IMR-90 (cell line): ENCODE data around the gene ZNF775. TPM values are rescaled to one million over a fixed set of nuclear protein-coding genes. Genes with fewer than 3 reads are reported as not detected.

ENCODE experiments used
- ATAC-seq: fragments of 200-7000 bp; cut with Tn5 transposase; 2 replicates; pipeline ENCODE4 v1.9.1; 2020; ENCODE audit warnings: low read depth, mild to moderate bottlenecking, moderate library complexity
- BruUV-seq: library from RNA; stranded (reverse); fragments of 400-500 nt; replicated peaks from 2 replicates; lab custom pipeline; 2021; lab: Mats Ljungman, UMichigan
- CTCF ChIA-PET: fragments of 300-600 bp; formaldehyde crosslinking; extraction: SDS; loops from one replicate; lab custom pipeline; 2021; ENCODE audit warnings: antibody characterized with exemption; lab: Yijun Ruan, JAX
- POLR2A ChIA-PET: fragments of 300-600 bp; sonication (Branson Sonifier 250); formaldehyde crosslinking; loops from one replicate; lab custom pipeline; 2022; ENCODE audit warnings: antibody characterized with exemption; ENCODE audit not compliant: unreplicated experiment; lab: Charles Lee
- DNase-seq: peaks from one replicate; pipeline ENCODE4 v3.0.0; 2013
- H2AFZ ChIP-seq: replicated peaks from 2 replicates; pipeline ENCODE3; 2013; ENCODE audit warnings: low read length, mild to moderate bottlenecking; ENCODE audit not compliant: poor library complexity
- H2AK5ac ChIP-seq: 2 replicates; pipeline ENCODE4 v1.6.1; 2013; ENCODE audit warnings: low read depth, low read length, inconsistent platforms
- H2AK9ac ChIP-seq: replicated peaks from 2 replicates; pipeline ENCODE3; 2013; ENCODE audit warnings: mild to moderate bottlenecking, low read depth, low read length, moderate library complexity; ENCODE audit not compliant: poor library complexity
- H2BK120ac ChIP-seq: 2 replicates; pipeline ENCODE4 v1.6.1; 2013; ENCODE audit warnings: low read depth, low read length, inconsistent platforms
- H2BK15ac ChIP-seq: 3 replicates; pipeline ENCODE4 v1.6.1; 2013; ENCODE audit warnings: low read depth, low read length, inconsistent platforms
- H2BK20ac ChIP-seq: 2 replicates; pipeline ENCODE4 v1.6.1; 2013; ENCODE audit warnings: low read depth, mild to moderate bottlenecking, inconsistent platforms, low read length, moderate library complexity
- H2BK5ac ChIP-seq: 2 replicates; pipeline ENCODE4 v1.6.1; 2013; ENCODE audit warnings: mild to moderate bottlenecking, low read depth, low read length, inconsistent platforms; ENCODE audit not compliant: poor library complexity, severe bottlenecking
- H3K14ac ChIP-seq: replicated peaks from 2 replicates; pipeline ENCODE4 v1.6.1; 2013; ENCODE audit warnings: low read depth, low read length, inconsistent platforms
- H3K18ac ChIP-seq: 2 replicates; pipeline ENCODE4 v1.6.1; 2013; ENCODE audit warnings: low read depth, low read length, control low read depth
- H3K23ac ChIP-seq: 2 replicates; pipeline ENCODE4 v1.6.1; 2013; ENCODE audit warnings: low read depth, low read length, inconsistent platforms
- H3K27ac ChIP-seq: 2 replicates; pipeline ENCODE4 v1.5.1; 2013; ENCODE audit warnings: mild to moderate bottlenecking, control low read depth, low read length; ENCODE audit not compliant: insufficient read depth
- H3K27me3 ChIP-seq: 2 replicates; pipeline ENCODE4 v1.6.1; 2013; ENCODE audit warnings: low read length; ENCODE audit not compliant: control insufficient read depth, insufficient read depth
- H3K36me3 ChIP-seq: 2 replicates; pipeline ENCODE4 v1.6.1; 2013; ENCODE audit warnings: low read length, mixed read lengths; ENCODE audit not compliant: control insufficient read depth, insufficient read depth
- H3K4ac ChIP-seq: 2 replicates; pipeline ENCODE4 v1.6.1; 2013; ENCODE audit warnings: low read depth, low read length, inconsistent platforms
- H3K4me1 ChIP-seq: 2 replicates; pipeline ENCODE4 v1.6.1; 2013; ENCODE audit warnings: low read length, mixed read lengths; ENCODE audit not compliant: control insufficient read depth, insufficient read depth
- H3K4me2 ChIP-seq: 2 replicates; pipeline ENCODE4 v1.6.1; 2013; ENCODE audit warnings: low read depth, mild to moderate bottlenecking, control low read depth, low read length, moderate library complexity
- H3K4me3 ChIP-seq: 2 replicates; pipeline ENCODE4 v1.5.1; 2013; ENCODE audit warnings: low read depth, mild to moderate bottlenecking, control low read depth, low read length, moderate library complexity; ENCODE audit not compliant: insufficient read depth
- H3K56ac ChIP-seq: 2 replicates; pipeline ENCODE4 v1.6.1; 2013; ENCODE audit warnings: low read length, inconsistent platforms; ENCODE audit not compliant: insufficient read depth; ENCODE audit errors: extremely low read depth
- H3K79me1 ChIP-seq, 2 experiments: 2 replicates each; pipeline ENCODE4 v1.6.1; 2013; ENCODE audit warnings: low read length in 2 of 2, inconsistent platforms in 1 of 2, low read depth in 1 of 2
- H3K9ac ChIP-seq: 2 replicates; pipeline ENCODE4 v1.6.1; 2013; ENCODE audit warnings: low read depth, low read length, control low read depth
- H3K9me1 ChIP-seq: 2 replicates; pipeline ENCODE4 v1.6.1; 2013; ENCODE audit warnings: low read length, inconsistent platforms; ENCODE audit not compliant: insufficient read depth
- H3K9me3 ChIP-seq: 2 replicates; pipeline ENCODE4 v1.6.1; 2013; ENCODE audit warnings: low read length; ENCODE audit not compliant: control insufficient read depth, insufficient read depth
- H4K20me1 ChIP-seq: 2 replicates; pipeline ENCODE4 v1.6.1; 2013; ENCODE audit warnings: low read length, inconsistent platforms; ENCODE audit not compliant: insufficient read depth
- H4K5ac ChIP-seq: 2 replicates; pipeline ENCODE4 v1.6.1; 2013; ENCODE audit warnings: mild to moderate bottlenecking, low read depth, low read length, control low read depth
- H4K8ac ChIP-seq, 2 experiments: 2 replicates each; pipeline ENCODE4 v1.6.1; 2013; ENCODE audit warnings: low read depth in 2 of 2, low read length in 2 of 2, control low read depth in 1 of 2, inconsistent platforms in 1 of 2
- H4K91ac ChIP-seq: 2 replicates; pipeline ENCODE4 v1.6.1; 2013; ENCODE audit warnings: low read depth, low read length, inconsistent platforms; ENCODE audit not compliant: insufficient read depth
- CEBPB ChIP-seq: IDR thresholded peaks from 2 replicates; pipeline ENCODE4 v1.6.1; 2012; ENCODE audit warnings: low read depth, low read length, improper control_type of control experiment
- FOS ChIP-seq: fragments of 150-350 bp; IDR thresholded peaks from 2 replicates; pipeline ENCODE4 v1.6.1; 2016; ENCODE audit warnings: low read depth, low read length
- MAFK ChIP-seq: IDR thresholded peaks from 2 replicates; pipeline ENCODE4 v1.6.1; 2012; ENCODE audit warnings: low read depth, low read length, improper control_type of control experiment
- MAZ ChIP-seq: IDR thresholded peaks from 2 replicates; pipeline ENCODE4 v1.6.1; 2012; ENCODE audit warnings: low read depth, mild to moderate bottlenecking, low read length, improper control_type of control experiment, moderate library complexity, borderline replicate concordance
- POLR2A ChIP-seq: IDR thresholded peaks from 2 replicates; pipeline ENCODE4 v1.6.1; 2012; ENCODE audit warnings: mild to moderate bottlenecking, low read depth, low read length
- RFX5 ChIP-seq: IDR thresholded peaks from 2 replicates; pipeline ENCODE4 v1.8.0; 2012; ENCODE audit warnings: low read depth, mild to moderate bottlenecking, low read length, moderate library complexity
- SMC3 ChIP-seq: fragments of 150-350 bp; IDR thresholded peaks from 2 replicates; pipeline ENCODE4 v1.6.1; 2016; ENCODE audit warnings: low read depth, mild to moderate bottlenecking, antibody characterized with exemption, low read length, moderate library complexity
- WGBS, 2 experiments: methylation state at CpG; one replicate each; pipeline versions ENCODE4 v1.1.5 to v1.1.7; 2013; ENCODE audit warnings: missing lambda C conversion rate in 2 of 2; ENCODE audit not compliant: insufficient read length in 1 of 2; ENCODE audit errors: extremely low coverage in 2 of 2; 5-methylcytosine and 5-hydroxymethylcytosine counted together
- dilution Hi-C: fragments of 300-500 bp; cut with HindIII; formaldehyde crosslinking; loops from one replicate; pipeline ENCODE4 v1.14.3; 2018; ENCODE audit warnings: low sequenced_read_pairs; ENCODE audit not compliant: unreplicated experiment
- in situ Hi-C: fragments of 300-500 bp; cut with MboI; formaldehyde crosslinking; loops from 3 replicates; pipeline ENCODE4 v1.14.3; 2019; ENCODE audit warnings: low sequenced_read_pairs, inconsistent platforms, mixed read lengths
- intact Hi-C: fragments of 100-400 bp; cut with micrococcal nuclease; formaldehyde crosslinking; loops from 2 replicates; pipeline ENCODE4 v1.10.0; 2022
- polyA plus RNA-seq, 3 experiments: library from polyadenylated mRNA; depleted of rRNA; stranded (reverse); fragments of >200 nt; gene quantifications; 2 replicates each; pipeline ENCODE4 v1.2.3, GENCODE V29; 2012; ENCODE audit warnings: low replicate concordance in 1 of 3
- total RNA-seq: library from RNA; depleted of rRNA; stranded (reverse); fragments of >200 nt; gene quantifications from 2 replicates; pipeline ENCODE4 v1.2.3, GENCODE V29; 2012
- TF ChIP-seq, protein P1 (sequence below): fragments of 150-350 bp; IDR thresholded peaks from 2 replicates; pipeline ENCODE4 v1.6.1; 2016; ENCODE audit warnings: low read depth, mild to moderate bottlenecking, low read length, moderate library complexity, borderline replicate concordance
- TF ChIP-seq, protein P2 (sequence below): fragments of 150-350 bp; IDR thresholded peaks from 2 replicates; pipeline ENCODE4 v1.6.1; 2017; ENCODE audit warnings: mild to moderate bottlenecking, antibody characterized with exemption, low read length, low read depth

The ZNF775 gene
- total and polyA plus RNA-seq, 2 of the 4 experiments (the other 2 are of a cell fraction), result 1.4 to 2.6 TPM

DNA sequence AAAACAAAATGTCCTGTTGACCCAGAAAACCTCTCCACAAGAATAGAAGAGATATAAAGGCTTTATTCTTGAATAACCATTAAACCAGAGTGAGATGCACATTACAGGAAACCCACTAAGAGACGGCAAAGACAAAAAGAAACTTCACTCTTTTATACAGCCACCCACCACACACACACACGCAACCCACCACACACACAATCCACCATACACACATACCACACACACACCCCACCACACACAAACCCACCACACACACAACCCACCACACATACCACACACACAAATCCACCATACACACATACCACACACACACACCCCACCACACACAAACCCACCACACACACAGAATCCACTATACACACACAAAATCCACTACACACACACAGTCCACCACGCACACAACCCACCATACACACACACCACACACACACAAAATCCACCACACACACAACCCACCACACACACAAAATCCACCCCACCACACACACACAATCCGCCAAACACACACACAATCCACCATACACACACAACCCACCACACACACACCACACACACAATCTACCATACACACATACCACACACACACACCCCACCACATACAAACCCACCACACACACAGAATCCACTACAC is 20.0 kb upstream of the ZNF775 start (continued):
- TF ChIP-seq RFX5, result no peak

DNA sequence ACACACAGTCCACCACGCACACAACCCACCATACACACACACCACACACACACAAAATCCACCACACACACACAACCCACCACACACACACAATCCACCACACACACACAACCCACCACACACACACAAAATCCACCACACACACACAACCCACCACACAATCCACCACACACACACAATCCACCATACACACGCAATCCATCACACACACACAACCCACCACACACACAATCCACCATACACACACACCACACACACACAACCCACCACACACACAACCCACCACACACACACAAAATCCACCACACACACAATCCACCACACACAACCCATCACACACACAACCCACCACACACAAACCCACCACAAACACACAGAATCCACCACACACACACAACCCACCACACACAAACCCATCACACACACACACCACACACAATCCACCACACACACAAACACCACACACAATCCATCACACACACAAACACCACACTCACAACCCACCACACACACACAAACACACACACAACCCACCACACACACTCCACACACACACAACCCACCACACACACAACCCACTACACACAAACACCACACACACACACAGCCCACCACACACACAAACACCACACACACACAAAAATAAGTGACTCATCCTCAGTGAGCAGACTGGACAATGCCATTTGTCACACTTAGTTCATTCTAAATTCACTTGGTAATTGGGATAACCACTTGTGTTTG is 19.3 kb upstream of the ZNF775 start:
- no peak overlapping the region for H3K9ac ChIP-seq
- H2AK5ac ChIP-seq, result 0 out of 2 replicates have a peak overlapping the region, but pooled peaks have one; percentile 57
- no peak overlapping the region; the same call in 1 of the 2 replicates for H3K4ac ChIP-seq
- intact Hi-C loops, result no loop called here
- no peaks in the 10 kb centered on the region for H4K20me1 ChIP-seq
- no peak overlapping the region for H3K4me2 ChIP-seq
- no TSS peak for BruUV-seq
- no peak overlapping the region for H2BK120ac ChIP-seq
- no peak overlapping the region for H3K4me3 ChIP-seq
- H2BK15ac ChIP-seq, result no peak overlapping the region
- DNase-seq, result no peak
- no peak overlapping the region for H3K18ac ChIP-seq
- WGBS, 2 experiments, result 100% methylated on average over 1 of the region's 2 CpGs; no CpG with 5 or more reads in 1 of the 2 experiments
- dilution Hi-C loops, result no loop called here
- no peak overlapping the region for H4K5ac ChIP-seq
- no peak overlapping the region for H2AFZ ChIP-seq
- no peak overlapping the region for H3K14ac ChIP-seq
- H2BK5ac ChIP-seq, result peak overlapping the region; percentile 90
- H3K9me1 ChIP-seq, result no peaks in the 10 kb centered on the region; the same call in 1 of the 2 replicates
- peaks cover 2% of the 10 kb centered on the region; the same call in 1 of the 2 replicates for H3K27me3 ChIP-seq
- in situ Hi-C loops, result no loop called here
- no peak overlapping the region for H4K8ac ChIP-seq
- no peak overlapping the region for H3K27ac ChIP-seq
- POLR2A ChIA-PET, result no interaction called here
- no peak overlapping the region for H4K91ac ChIP-seq
- H3K36me3 ChIP-seq, result no peaks in the 10 kb centered on the region
- no peaks in the 10 kb centered on the region for H3K9me3 ChIP-seq
- TF ChIP-seq CEBPB (no peak), MAZ (no peak), FOS (0 out of 2 replicates have a peak, but pooled peaks have one; percentile 4), MAFK (no peak), SMC3 (no peak), POLR2A (no peak)
- TF ChIP-seq, protein P1, sequence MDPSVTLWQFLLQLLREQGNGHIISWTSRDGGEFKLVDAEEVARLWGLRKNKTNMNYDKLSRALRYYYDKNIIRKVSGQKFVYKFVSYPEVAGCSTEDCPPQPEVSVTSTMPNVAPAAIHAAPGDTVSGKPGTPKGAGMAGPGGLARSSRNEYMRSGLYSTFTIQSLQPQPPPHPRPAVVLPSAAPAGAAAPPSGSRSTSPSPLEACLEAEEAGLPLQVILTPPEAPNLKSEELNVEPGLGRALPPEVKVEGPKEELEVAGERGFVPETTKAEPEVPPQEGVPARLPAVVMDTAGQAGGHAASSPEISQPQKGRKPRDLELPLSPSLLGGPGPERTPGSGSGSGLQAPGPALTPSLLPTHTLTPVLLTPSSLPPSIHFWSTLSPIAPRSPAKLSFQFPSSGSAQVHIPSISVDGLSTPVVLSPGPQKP, result no peak
- TF ChIP-seq, protein P2, sequence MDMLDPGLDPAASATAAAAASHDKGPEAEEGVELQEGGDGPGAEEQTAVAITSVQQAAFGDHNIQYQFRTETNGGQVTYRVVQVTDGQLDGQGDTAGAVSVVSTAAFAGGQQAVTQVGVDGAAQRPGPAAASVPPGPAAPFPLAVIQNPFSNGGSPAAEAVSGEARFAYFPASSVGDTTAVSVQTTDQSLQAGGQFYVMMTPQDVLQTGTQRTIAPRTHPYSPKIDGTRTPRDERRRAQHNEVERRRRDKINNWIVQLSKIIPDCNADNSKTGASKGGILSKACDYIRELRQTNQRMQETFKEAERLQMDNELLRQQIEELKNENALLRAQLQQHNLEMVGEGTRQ, result no peak
- no peak overlapping the region for H3K56ac ChIP-seq
- no peak for ATAC-seq
- H3K79me1 ChIP-seq, result no peaks in the 10 kb centered on the region
- CTCF ChIA-PET, result no interaction called here
- H2AK9ac ChIP-seq, result no peak overlapping the region
- H3K4me1 ChIP-seq, result no peaks in the 10 kb centered on the region; the same call in 1 of the 2 replicates
- H3K23ac ChIP-seq, result no peak overlapping the region
- H2BK20ac ChIP-seq, result no peak overlapping the region
